HG02943 (cell line): ENCODE data around the gene TMEM175.

Experiments
- ATAC-seq: cut with Tn5 transposase; IDR thresholded peaks from one replicate; pipeline ENCODE4 v1.9.1; 2021; ENCODE audit warnings: mild to moderate bottlenecking, low read depth, moderate library complexity; ENCODE audit not compliant: unreplicated experiment

Gene TMEM175

GRCh38 chr4:957231-957580 is 24.9 kb downstream of the TMEM175 start:
- ATAC-seq, result no peak

- ATAC-seq, result no peak
Measured at GRCh38 chr4:957581-958313, 25.5 kb downstream of the TMEM175 start.

- no peak for ATAC-seq
Measured at GRCh38 chr4:958314-958665, 26.0 kb downstream of the TMEM175 start.

- no peak for ATAC-seq
Measured at GRCh38 chr4:958696-959337, 26.6 kb downstream of the TMEM175 start.

GRCh38 chr4:959338-960139 is 27.3 kb downstream of the TMEM175 start:
- ATAC-seq, result no peak

DNA sequence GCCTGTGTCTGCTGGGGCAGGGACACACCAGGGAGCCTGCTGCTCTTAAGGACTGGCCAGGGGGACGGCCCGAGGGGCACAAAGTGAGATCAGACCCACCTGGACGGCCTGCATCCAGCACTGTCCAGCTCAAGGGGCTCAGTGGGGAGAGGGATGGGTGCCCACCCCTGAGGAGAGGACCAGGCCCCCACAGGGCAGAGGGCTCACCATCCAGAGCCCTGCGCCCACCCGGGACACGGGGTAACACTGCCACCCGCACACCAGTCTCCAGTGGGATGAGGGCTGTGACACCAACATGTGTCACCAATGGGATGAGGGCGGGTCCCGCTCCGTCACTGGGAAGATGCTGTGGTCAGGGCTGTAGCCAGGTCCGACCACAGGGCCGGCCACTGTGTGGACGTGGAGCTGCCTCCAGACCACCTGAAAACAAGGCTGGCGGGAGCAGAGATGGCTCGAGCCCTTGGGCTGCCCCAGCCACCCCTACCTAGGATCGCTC is 27.9 kb downstream of the TMEM175 start:
- no peak for ATAC-seq

- ATAC-seq, result no peak
Measured at GRCh38 chr4:960636-961350, 28.5 kb downstream of the TMEM175 start.

GRCh38 chr4:961351-962230 is 29.3 kb downstream of the TMEM175 start:
- no peak for ATAC-seq

- ATAC-seq, result no peak
Measured at GRCh38 chr4:962231-963208, 30.3 kb downstream of the TMEM175 start.

DNA sequence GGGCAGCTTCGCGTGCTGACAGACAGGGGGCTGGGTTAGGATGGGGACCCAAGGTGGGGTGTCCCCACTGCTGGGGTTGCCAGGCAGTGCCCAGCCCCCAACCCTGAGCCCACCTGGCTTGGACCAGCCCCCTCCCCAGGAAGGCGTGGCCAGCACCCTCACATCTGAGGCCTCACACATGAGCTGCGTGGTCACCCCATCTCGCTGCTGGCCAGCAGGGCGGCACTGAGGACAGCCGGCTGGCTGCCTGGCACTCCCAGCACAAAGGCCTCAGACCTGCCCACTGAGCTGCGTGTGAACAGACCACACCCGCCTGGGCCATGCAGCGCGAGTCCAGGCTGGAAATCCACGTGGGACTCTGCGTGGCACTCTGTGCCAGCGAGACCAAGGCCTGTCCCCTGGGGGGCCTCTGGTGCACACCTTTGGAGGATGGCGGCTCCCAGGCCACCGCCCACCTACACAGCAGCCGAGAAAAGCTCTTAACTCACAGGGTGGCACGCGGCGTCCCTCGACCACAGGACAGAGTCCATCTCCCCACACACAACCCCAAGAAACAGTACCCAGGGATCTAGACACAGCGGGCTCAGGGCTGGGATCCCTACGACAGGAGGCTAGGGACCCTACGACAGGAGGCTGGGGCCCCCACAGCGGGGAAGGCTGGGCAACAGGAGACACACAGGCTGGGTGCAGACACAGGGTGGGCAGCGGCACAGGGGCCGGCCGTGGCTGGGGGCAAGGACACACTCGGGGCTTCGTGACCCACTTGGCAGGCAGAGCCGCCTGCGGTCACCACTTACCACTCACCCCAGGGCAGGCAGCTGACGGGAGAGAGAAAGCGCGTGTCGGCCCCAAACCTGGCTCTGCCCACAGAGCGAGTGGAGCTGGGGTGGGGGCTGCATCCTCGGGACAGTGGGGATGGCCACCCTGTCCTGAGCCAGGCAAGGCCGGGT is 31.3 kb downstream of the TMEM175 start:
- ATAC-seq, result no peak

DNA sequence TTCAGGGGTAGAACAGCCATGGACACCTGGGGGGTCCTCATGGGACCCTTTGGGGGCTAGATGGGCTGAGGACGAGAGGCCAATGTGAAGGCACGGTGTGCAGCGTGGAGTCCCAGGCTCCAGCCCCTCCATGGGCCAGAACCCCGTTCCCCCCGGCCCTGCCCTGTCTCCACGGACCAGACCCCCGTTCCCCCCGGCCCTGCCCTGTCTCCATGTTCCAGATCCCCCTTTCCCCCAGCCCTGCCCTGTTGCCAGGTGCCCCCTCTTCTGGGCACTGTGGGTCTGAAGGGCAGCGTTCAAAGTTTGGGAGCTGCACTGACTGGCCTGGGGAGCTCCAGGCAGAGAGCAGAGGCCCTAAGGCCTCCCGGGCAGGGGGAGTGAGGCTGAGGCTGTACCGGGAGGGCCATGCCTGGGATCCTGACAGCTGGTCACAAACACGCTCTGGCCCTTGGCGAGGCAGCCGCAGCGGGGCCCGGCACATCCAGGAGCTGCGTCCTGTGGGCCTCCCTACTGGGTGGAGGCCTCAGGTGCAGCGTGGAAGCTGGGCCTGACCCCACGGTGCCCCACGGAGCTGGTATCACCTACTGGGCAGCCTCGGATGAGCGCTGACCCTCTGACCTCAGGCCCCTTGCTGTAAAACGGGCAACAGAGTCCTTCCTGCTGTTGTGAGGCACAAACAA is 32.2 kb downstream of the TMEM175 start:
- ATAC-seq, result no peak

- ATAC-seq, result no peak
Measured at GRCh38 chr4:965048-965765, 32.9 kb downstream of the TMEM175 start.

DNA sequence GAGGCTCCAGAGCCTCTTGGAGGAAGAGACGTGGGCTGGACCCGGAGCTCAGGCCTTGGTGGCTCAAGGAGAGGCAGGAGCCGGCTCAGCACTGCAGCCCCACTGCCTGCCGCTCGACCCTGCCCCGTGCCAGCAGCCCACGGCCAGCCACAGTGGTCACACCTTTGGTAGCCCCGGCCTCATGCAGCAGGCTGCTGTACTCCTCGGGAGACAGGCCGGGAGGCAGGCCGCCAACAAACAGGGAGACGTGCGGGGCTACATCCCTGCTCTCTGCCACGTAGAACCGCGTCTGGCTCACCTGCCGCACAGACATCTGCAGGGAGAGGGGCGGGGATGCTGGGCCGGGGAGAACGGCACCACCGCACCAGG is 33.5 kb downstream of the TMEM175 start:
- no peak for ATAC-seq

GRCh38 chr4:966266-967112 is 34.2 kb downstream of the TMEM175 start:
- ATAC-seq, result no peak
